T-helper 2 cell treated with Interferon-gamma antibody and Interleukin-4, amounts not matched to agents 100 ng/mL and 5 ng/mL, for 36 hours (primary cell): Measurements from ENCODE around the gene WDFY4. TPM values are rescaled to one million over a fixed set of nuclear protein-coding genes. Genes with fewer than 3 reads are reported as not detected.

Source experiments
- intact Hi-C: fragments of 100-400 bp; cut with micrococcal nuclease; formaldehyde crosslinking; loops from one replicate; pipeline ENCODE4 v1.15.1; 2023
- total RNA-seq: library from RNA; stranded (reverse); gene quantifications from 2 replicates; pipeline ENCODE4 v1.2.3, GENCODE V29; 2022

WDFY4 gene
- total RNA-seq, 1 donor from 2014 or later = 1.00 TPM

DNA sequence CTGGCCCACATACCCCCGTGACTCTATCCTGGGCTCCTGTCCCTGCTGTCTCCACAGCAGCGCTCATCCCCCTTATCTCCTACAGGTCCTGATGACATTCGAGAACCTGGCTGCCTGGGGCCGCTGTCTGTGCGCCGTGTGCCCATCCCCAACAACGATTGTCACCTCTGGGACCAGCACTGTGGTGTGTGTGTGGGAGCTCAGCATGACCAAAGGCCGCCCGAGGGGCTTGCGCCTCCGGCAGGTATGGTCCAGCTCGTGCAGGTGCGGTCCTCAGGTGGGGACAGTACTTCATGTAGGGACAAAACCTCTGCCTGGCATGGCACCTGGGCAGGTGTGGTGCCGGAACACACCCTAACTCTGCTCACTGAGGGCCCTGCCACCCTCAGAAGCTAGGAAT lies 285.4 kb downstream of the WDFY4 start:
- intact Hi-C loops = no loop called here

DNA sequence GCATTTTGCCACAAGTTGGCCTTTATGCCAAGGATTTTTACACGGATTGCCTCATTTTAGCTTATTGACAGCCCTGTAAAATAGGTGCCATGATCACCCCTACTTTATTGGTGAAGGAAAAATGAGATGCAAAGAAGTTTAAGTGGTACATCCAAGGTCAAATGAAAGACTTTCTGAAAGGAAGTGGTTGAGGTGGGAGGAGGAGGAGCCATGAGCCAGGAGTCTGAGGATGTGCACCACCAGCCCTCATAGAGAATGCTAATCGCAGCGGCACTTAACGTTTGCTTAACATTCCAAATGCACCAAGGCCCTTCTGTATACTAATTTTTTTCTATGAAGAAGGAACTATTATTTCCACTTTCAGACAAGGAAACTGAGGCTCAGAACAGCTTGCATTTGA lies 286.0 kb downstream of the WDFY4 start:
- intact Hi-C loops = no loop called here

DNA sequence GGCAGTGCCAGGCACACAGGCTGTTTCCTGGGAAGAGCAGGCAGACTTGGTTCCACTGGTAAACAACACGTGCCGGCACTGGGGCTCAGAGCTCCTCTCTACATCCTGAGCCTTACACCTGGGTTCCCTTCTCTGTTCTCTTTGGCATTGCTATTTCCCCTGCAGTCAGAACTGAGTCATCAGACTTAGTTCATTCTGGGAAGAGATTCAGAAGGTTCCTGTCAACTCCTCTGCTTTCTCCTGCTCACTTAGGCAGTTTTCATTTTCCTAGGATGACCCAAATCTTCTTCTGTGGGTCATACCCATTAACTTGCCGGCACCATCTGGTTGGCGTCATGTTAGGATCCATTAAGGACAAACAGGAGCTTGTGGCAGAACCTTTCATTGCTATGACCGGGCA lies 288.4 kb downstream of the WDFY4 start:
- intact Hi-C loops = no loop called here

DNA sequence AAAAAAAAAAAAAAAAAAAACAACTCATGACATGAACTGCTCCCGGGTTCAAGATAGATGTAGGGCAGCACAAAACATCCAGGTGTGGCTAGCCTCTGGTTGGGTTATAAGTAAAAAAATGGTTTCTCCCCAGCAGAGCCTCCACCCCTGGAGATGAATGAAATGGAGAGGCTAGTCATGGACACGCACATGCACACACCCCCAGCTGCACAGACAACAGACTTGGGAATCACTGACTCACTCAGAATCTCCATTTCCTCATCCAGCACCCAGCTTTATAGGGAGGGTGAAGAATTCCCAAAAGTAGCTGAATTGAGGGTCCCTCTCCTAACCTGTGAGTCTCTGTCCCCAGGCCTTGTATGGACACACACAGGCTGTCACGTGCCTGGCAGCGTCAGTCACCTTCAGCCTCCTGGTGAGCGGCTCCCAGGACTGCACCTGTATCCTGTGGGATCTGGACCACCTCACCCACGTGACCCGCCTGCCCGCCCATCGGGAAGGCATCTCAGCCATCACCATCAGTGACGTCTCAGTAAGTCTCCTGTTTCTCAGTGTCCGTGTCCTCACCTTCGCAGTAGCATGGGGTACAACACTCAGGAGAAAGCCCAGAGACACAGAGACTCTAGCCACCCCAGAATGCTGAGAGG lies 290.0 kb downstream of the WDFY4 start:
- intact Hi-C loops = no loop called here

GRCh38 chr10:48976196-48976595 lies 291.5 kb downstream of the WDFY4 start:
- intact Hi-C loops = no loop called here

- intact Hi-C loops = no loop called here
Observed at GRCh38 chr10:48978318-48978717, 293.6 kb downstream of the WDFY4 start.

DNA sequence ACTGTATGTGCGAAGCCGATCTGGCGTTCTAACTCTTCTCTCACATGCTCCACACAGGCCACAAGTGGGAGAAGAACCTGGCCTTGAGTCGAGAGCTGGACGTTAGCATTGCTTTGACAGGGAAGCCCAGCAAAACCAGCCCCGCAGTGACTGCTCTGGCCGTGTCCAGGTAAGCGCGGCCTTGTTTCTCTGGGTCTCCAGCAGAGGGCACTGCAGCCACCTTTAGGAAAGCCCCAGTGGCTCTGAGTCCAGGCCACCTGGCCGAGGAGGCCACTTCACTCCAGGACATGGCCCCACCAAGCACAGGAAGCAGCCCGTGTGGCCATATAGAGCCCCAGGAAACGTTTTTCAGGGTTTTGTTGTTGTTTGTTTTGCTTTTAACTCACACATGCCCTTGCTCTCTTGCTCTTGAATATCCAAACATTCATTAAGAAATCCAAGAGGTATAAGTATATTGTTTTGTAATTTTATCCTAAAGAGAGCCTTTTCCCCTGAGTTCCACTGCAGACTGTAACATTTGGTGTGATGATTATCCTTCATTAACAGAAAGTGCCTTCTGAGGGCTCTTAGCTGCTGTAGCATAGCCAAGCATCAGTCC lies 296.7 kb downstream of the WDFY4 start:
- intact Hi-C loops = loop anchor here (2.0 to 5.0 kb wide), 3 partner anchors 323 to 537 kb away; no protein-coding TSS in a partner anchor

DNA sequence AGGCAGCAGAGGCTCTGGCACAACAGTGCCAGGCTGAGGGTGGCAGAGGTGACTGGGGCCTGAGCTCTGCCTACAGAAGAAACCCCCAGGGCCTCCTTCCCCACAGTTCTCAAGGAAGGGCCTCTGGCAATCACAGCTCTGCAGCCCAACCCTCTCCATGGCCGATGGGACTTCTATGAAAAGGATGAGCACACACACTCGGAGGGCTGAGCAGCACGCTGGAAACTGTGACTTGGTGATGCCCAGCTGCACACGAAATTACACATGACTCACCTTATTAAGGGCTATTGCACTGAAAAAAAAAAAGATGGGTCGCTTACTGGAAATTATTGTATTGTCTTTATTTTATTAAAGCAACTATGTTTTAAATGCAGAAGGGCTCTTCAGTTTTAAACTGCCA lies 297.9 kb downstream of the WDFY4 start:
- intact Hi-C loops = loop anchor here (5.0 kb wide), 1 partner anchor 425 kb away; no protein-coding TSS in a partner anchor

GRCh38 chr10:48983648-48984351 lies 299.1 kb downstream of the WDFY4 start:
- intact Hi-C loops = loop anchor here (5.0 kb wide), 1 partner anchor 424 kb away; no protein-coding TSS in a partner anchor

- intact Hi-C loops = no loop called here
Observed at GRCh38 chr10:48985621-48986158, 301.0 kb downstream of the WDFY4 start.

DNA sequence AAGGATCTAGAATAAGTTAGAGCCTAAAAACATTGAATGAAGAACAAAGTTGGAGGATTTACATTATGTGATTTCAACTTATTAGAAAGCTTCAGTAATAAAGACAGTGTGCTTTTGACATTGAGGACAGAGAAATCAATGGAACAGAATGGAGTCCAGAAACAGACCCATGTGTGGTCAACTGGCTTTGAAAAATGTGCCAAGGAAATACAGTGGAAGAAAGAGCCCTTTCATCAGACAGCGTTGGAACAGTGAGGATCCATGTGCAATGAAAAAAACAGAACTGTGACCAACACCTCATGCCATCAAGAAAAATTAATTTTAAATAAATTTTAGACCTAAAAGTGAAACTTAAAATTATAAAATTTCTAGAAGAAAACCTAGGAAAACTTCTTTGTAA lies 305.6 kb downstream of the WDFY4 start:
- intact Hi-C loops = no loop called here

DNA sequence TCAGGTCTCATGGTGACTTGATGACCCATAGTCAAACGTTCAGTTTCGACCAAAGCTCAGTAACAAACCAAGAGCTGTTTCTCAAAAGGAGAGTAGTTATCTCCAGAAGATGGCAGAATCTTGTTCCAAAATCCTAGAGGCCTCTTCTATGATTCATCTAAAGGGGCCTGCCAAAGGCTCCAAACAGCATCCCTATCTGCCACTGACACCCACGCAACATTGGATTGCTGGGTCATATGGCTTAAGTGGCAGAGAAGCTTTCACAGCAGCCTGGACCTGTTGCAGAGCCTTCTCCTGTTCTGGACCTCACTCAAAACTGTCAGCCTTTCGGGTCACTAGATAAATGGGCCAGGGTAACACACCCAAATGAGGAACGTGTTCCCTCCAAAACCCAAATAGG lies 309.0 kb downstream of the WDFY4 start:
- intact Hi-C loops = no loop called here

DNA sequence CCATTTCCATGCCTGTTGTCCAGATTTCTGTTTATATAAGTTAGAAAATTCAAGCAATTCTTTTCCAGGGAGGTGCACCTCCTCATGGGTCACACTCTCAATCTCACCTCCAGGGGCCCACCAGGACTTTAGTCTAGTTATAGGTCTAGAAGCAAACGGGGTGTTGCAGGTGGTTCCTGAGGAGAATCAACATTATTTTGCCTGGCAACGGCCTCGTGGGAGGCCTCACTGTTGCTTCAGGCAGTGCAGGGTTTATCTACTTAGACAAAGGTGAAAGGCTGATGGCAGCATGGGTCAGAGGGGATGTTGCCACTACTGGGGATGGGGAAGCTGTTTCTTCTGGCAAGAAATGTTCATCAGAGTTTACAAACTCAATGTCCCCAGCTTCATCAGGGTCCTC lies 311.7 kb downstream of the WDFY4 start:
- intact Hi-C loops = no loop called here

DNA sequence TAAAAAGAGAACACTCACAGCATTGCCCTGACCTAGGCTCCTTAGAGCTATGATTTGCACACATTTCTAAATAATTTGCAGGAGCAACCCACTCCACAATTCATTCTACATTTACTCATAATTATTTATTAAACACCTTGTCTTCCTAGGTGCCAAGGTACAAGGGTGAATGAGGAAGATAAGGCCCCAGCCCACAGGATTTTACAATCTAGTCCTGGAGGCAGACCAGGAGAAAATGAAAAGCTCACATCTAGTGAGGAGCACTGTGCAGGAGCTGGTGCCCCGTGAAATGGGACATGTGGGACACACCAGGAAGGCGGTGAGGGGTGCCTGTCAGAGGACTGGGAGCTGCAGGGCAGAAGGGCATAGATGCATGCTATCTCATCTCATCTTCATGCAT lies 314.7 kb downstream of the WDFY4 start:
- intact Hi-C loops = no loop called here

DNA sequence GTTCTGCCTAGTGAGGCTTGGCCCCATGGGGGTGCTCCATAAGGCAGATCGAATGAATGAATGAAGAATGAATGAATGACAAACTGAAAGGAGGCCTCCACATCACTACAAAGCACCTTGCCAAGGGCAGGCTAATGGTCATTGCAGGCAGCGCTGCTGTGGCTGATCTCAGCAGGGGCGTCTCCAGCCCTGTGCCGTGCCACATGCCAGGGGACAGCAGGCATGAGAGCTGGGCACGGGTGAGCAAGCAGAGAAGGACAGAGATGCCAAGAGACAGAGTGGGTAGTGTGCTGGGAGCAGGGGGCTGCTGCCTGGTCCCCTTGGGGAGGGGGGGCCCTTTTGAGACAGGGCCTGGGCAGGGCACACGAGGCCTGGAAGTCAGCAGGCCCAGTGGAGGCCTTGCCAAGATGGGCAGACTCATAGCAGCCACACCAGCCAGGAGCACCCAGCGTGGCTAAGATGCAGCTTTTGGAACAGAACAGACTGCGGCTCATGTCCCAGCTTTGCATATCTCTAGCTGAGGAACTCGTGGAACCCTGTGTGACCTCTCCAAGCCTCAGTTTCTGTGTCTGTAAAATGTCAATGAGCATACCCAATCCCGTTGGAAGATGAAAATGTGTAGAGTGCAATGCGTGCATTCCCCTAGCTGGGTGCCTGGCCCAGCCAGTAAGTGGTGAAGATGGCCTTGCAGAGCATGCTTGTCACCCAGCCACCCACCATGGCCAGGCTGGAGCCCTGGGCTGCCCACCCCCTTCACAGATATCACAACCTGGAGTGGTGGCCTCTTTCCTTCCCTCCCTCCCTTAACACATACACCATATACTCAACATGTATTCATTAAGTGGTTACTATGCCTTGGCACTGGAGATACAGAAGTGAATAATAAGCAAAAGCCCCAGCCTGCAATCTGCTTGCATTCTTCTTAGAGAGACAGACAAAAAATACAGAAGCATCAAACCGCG lies 316.0 kb downstream of the WDFY4 start:
- intact Hi-C loops = no loop called here

DNA sequence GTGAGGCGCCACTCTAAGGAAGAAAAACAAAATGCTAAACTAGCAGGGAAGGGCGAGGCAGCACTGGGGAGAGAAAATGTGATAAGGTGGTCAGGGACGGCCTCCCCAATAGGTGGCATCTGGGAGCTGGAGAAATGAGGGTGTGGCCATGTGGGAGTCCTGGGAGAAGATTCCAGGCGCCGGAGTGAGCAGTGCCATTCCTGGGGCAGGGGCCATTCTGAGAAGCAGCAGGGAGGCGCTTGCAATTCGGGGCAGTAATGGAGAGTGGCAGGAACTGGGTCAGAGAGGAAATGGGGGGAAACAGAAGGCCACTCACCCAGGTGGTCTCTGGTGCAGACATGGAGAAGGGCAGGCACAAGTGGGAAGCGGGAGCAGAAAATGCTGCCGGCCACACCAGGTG lies 316.7 kb downstream of the WDFY4 start:
- intact Hi-C loops = no loop called here

DNA sequence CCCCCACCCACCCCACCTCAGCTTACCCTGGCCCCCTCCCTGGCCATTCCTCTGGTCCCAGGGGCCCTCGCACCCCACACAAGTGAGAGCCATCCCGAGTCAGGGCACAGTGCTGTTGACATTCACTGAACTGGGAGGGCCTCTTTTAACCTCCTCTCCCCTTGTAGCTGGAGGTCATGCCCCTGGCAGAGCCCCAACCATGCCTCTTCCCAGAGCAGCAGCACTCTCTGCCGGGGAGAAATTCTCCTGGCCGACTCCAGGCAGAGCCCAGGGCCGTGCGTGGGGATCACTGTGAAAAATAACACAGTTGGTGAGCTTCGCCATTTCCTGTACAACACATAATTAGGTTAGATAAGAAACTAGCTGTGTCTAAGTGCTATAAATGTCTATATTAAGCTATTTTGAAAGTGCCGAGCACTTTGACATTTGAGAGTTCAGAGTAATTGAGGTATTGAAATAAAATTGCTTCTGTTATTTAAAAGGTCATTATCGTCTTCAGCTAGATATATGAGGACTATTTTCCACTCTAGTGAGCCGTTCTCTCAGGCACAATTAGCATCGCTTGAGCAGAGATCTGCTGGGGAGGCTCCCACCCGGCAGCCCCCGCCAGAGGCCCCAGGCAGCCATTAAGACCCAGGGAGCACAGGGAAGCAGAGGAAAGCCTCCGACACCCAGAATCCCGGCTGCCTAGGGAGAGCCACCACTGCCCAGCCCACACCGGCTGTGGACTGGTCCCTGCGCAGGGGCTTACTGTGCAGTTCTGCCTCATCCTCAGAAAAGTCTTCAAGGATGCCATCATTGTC lies 317.4 kb downstream of the WDFY4 start:
- intact Hi-C loops = no loop called here

- intact Hi-C loops = no loop called here
Observed at GRCh38 chr10:49005270-49005669, 320.6 kb downstream of the WDFY4 start.

DNA sequence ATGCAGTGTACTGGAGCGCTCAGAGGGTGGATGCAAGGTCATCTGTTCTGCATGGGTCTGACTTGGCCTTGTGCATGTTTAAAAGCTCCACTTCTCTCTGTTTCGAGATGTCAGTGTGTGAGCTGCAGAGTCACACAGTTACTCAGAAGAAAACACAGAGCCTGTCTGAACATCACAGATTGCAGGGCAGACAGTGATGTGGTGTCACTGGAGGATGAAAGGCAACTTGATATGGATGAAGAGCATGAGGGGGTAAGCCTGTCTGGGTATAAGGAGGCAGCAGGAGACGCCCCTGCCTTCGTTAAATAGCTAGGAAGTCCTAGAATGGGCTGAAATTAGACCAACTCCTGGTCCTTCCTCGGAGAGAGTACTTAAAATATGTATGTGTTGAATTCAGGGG lies 322.5 kb downstream of the WDFY4 start:
- intact Hi-C loops = no loop called here

DNA sequence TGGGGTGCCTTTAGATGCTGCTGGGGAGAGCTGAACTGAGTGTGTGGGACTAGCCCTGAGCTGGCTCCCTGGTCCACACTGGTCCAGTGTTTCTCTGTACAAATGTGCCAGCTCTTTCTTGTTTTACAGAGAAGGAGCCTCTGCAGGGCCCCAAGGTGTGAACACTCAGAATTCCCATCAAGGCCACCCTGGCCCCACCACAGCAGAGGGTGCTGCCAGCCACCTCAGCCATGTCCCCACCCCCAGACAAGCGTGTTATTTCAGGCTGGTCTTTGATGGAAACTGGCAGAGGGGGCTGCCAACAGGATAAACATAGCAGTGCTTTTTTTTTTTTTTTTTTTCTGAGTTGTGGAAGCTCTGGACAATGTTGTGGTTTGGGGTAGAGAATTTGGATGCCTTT lies 323.4 kb downstream of the WDFY4 start:
- intact Hi-C loops = no loop called here
